Fibroblast of the aortic adventitia (primary cell): ENCODE measurements around the gene KLF2. TPM values are rescaled to one million over a fixed set of nuclear protein-coding genes. Genes with fewer than 3 reads are reported as not detected.

Experiments
- DNase-seq: peaks from one replicate; pipeline ENCODE4 v3.0.0-alpha.2; 2010; ENCODE audit warnings: low read depth
- H3K4me3 ChIP-seq: 2 replicates; pipeline ENCODE4 v1.5.1; 2011; ENCODE audit warnings: low read depth, mild to moderate bottlenecking, control low read depth, low read length, moderate library complexity
- total RNA-seq: library from RNA; depleted of rRNA; stranded (reverse); fragments of >200 nt; gene quantifications from 2 replicates; pipeline ENCODE4 v1.2.3, GENCODE V29; 2012; ENCODE audit warnings: low replicate concordance
- TF ChIP-seq, protein P1 (sequence below): IDR thresholded peaks from 2 replicates; pipeline ENCODE4 v1.5.1; 2011; ENCODE audit warnings: mild to moderate bottlenecking, low read length, control low read depth, inconsistent platforms; ENCODE audit not compliant: insufficient read depth

The KLF2 gene
- total RNA-seq, 1 donor = 2.2 TPM

DNA sequence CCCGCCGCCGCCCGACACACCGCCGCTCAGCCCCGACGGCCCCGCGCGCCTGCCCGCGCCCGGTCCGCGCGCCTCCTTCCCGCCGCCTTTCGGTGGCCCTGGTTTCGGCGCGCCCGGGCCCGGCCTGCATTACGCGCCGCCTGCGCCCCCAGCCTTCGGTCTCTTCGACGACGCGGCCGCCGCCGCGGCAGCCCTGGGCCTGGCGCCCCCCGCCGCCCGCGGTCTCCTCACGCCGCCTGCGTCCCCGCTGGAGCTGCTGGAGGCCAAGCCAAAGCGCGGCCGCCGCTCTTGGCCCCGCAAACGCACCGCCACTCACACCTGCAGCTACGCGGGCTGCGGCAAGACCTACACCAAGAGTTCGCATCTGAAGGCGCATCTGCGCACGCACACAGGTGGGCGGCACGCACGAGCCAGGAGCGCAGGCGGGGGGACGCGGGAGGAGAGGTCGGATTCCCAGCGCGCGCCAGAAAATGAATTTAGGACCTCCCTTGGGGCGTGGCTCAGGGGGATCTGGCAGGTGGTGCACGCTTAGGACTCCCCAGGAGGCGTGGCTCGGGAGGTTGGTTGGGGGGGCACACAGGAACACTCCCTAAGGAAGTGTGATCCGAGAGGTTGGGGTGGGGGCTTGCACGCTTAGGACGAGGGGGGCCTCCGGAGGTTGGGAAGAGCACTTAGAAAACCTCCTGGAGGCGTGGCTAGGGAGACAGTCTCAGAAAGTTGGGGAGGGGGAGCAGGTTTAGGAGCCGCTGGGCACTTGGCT lies 1.2 kb downstream of the KLF2 start:
- DNase-seq = peak; percentile 46
- TF ChIP-seq, protein P1, sequence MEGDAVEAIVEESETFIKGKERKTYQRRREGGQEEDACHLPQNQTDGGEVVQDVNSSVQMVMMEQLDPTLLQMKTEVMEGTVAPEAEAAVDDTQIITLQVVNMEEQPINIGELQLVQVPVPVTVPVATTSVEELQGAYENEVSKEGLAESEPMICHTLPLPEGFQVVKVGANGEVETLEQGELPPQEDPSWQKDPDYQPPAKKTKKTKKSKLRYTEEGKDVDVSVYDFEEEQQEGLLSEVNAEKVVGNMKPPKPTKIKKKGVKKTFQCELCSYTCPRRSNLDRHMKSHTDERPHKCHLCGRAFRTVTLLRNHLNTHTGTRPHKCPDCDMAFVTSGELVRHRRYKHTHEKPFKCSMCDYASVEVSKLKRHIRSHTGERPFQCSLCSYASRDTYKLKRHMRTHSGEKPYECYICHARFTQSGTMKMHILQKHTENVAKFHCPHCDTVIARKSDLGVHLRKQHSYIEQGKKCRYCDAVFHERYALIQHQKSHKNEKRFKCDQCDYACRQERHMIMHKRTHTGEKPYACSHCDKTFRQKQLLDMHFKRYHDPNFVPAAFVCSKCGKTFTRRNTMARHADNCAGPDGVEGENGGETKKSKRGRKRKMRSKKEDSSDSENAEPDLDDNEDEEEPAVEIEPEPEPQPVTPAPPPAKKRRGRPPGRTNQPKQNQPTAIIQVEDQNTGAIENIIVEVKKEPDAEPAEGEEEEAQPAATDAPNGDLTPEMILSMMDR = no peak

DNA sequence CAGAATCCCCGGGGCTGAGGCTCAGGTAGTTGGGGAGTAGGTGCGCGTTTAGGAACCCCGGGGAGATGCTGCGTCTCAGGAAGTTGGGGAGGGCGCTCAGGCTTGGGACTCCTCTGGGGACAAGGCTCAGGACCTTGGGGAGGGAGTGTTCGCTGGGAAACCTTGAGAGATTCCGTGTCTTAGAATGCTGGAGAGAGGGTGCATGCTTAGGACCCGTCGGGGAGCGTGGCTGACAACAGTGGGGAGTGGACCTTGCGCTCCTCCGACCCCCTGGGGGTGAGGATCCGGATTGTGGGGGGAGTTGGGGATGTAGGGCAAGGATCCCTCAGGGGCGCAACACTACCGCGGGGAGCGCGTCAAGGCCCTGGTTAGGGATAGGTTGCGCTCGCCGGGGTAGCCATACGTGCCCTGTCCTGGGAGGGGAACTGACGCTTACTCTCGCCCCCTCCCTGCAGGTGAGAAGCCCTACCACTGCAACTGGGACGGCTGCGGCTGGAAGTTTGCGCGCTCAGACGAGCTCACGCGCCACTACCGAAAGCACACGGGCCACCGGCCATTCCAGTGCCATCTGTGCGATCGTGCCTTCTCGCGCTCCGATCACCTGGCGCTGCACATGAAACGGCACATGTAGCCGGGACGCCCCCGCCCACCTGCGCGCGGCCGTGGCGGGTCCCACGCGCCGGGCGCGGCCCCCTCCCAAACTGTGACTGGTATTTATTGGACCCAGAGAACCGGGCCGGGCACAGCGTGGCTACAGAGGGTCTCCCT lies 2.0 kb downstream of the KLF2 start:
- TF ChIP-seq, protein P1 = peak; percentile 1
- peak; percentile 49 for DNase-seq
- peak overlapping the region; percentile 87 for H3K4me3 ChIP-seq

More for the DNA sequence above, 1.2 kb downstream of the KLF2 start:
- peak overlapping the region; percentile 87 for H3K4me3 ChIP-seq

DNA sequence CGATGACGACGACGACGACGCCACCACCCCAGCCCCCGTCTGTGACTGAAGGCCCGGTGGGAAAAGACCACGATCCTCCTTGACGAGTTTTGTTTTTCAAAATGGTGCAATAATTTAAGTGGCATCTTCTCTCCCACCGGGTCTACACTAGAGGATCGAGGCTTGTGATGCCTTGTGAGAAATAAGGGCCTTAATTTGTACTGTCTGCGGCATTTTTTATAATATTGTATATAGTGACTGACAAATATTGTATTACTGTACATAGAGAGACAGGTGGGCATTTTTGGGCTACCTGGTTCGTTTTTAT lies 2.5 kb downstream of the KLF2 start:
- peak overlapping the region; percentile 87 for H3K4me3 ChIP-seq
- peak; percentile 22 for DNase-seq
- TF ChIP-seq, protein P1 = no peak

DNA sequence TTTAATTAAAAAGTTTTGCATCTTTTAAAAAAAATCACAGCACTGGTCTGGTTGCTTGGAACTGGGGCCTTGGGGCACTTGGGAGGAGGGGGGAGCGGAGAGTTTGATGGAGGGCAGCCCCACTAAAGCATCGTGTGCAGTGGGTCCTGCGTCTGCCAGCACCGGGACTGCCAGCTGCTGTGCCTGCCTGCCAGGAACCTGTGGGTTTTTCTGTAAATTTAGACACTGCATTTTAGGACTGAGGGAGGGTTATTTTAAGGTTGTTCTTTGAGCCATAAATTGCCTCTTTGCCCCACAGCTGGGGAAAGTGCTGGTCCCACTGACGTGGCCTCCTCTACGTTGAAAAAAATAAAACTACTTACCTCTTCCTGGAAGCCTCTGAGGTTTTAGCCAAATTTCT lies 2.9 kb downstream of the KLF2 start:
- TF ChIP-seq, protein P1 = no peak
- DNase-seq = peak; percentile 48
- H3K4me3 ChIP-seq = peak overlapping the region; percentile 87

DNA sequence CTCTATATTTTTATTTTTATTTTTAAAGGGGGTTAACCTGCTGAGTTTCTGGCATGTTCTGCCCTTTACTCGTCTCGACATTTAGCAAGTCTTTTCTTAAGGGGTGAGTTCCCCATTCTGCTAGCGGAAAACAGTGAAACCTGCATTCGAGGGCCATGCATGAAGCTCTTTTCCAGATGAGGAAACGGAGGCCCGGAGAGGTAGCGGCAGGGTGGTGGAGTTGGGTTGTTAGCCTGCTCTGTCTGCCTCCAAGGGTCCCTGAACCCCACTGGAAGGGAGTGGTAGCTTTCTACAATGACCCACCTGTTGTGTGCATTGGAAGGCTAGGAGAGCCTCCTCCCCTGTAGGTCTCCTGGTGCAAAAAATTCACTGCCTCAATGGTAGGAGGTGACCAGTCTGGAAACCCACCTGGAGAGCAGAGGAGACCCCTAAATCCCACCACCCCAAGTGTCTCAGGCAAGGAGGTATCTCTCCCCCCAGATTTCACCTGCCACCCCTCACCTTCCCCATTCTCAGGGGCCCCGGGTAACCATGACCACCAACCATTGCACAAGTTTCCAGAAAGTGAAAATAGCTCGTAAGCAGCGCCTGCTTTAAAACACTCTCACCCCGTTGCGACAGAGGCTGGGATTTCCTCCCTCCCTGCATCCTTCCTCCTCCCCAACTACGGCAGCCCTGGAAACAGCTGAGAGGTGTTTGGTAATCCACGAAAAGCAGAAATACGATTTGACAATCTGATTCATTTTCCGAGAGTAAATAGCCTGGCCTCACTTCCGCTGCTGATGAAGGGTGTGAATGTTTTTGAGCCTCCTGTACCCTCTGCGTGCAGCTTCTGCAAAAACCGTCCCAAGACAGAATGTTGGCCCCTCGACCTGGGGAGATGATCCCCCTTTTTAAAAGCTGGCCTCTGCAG lies 3.5 kb downstream of the KLF2 start:
- H3K4me3 ChIP-seq = peak overlapping the region; percentile 87
- DNase-seq = peak; percentile 93
- TF ChIP-seq, protein P1 = no peak

DNA sequence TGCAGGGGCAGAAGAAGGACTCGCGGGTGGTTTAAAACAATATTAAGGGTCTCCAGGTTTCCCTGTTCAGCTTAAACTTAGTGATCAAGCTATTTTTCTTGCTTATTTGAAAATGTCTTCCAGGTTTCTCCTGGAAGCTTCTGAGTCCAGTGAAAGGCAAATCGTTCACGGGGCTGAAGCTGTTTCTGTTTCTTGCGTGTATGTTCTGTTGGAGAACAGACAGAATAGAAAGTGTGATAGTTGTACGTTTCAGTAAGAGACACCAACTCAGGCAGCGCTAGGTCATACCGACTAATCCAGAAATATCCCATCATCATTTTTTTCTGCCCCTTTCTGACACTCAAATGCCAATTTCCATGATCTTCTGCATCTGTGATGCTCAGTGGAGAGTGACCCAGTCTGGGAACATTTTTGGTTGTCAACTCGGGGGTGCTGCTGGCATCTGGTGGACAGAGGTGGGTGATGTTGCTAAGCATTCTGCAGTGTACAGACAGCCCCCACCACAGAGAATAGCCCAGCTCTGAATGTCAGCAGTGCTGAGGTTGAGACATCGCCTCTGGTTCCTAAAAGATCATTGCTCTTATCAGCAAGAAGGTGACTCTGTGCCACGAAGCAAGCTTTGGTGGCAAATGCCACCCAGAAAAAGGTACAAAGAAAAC lies 4.3 kb downstream of the KLF2 start:
- peak; percentile 59 for DNase-seq
- no peak overlapping the region for H3K4me3 ChIP-seq
- TF ChIP-seq, protein P1 = no peak
